NOMO-1 (cell line): ENCODE measurements around the gene DNAJC7.
A peak's percentile ranks its signal among the peaks of the same experiment; 100 is the strongest.
"Not testable (repeated sequence)": the region's sequence is repeated elsewhere in the genome, so short reads cannot be mapped to it uniquely, and the experiment has no call there.

Experiments used
- DNase-seq, 2 experiments: peaks; one replicate each; lab custom pipeline; 2025; ENCODE audit not compliant: unreplicated experiment in 2 of 2; lab: John Stamatoyannopoulos, UW

DNAJC7 gene

DNA sequence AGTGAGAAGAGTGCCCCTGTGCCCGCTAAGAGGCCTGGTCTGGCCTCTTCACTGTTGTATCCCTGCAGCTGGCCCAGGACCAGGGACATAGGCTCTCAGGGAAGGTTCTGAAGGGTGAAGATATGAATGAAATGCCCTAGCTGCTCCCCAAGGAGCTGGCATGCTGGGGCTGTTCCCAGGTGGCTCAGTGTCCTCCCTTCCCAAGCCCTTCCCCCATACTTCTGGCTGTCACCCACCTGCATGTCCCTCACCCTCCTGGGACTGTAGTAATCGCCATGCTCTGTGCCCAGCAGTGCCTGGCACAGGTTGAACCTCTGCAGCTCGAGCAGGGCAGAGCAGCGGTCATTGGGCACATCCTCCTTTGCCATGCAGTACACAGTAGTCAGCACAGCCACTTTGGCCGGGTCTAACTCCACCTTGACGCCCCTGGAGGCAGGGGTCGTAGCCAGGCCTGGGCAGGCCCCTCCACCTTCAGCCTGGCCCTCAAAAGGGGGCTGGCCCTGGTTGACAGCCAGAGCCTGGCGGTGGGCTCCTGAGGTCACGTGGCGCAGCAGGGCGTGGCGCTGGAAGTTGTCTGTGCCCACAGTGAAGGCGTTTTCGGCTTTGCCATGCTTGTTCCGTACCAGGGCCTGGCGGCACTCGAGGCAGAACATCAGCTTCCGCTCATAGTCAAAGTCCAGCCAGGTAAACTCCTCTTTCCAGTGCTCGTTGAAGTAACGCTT, 25.5 kb upstream of the DNAJC7 start:
- no peak for DNase-seq

DNA sequence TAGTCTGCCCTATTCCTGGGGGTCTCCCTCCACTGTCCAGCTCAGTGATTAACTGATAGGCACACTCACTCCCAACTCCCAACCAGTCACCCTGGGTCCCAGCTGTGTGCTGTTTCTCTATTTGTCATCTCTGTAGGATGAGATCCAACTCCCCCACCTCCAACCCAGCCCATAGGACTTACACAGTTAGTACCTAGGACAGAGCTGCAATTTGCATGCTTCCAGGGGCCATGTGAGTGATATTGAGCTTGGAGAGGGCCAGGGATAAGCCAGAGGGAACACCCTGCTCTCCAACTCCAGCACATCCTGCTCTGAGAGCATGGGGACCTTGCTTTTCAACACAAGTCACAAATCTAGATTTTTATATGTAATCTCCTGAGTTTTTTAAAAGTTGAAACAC, 24.4 kb upstream of the DNAJC7 start:
- DNase-seq: no peak

- no peak for DNase-seq
These were observed 23.6 kb upstream of the DNAJC7 start for GRCh38 chr17:42040818-42041217.

- DNase-seq: no peak
These were observed 22.8 kb upstream of the DNAJC7 start for GRCh38 chr17:42039794-42040763.

- DNase-seq: no peak
These were observed 21.2 kb upstream of the DNAJC7 start for GRCh38 chr17:42038221-42038973.

DNA sequence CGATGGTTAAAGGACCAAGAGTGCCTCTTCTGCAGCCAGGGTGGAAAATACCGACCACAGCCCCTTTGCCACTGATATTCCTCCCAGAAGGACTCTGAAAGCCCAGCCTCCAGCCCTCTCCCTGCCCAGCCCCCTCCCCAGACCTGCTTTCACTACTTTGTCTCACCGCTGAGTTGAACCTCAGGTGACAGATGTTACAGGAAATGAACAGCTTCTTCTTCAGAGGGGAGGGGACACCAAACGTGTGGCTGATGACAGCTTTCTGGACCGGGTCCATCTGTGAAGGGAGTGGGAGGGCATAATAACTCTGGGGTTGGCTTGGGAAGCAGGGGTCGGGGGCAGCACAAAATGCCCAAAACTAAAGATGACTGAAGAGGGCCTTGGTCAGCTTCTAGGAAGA, 16.8 kb upstream of the DNAJC7 start:
- no peak for DNase-seq

DNA sequence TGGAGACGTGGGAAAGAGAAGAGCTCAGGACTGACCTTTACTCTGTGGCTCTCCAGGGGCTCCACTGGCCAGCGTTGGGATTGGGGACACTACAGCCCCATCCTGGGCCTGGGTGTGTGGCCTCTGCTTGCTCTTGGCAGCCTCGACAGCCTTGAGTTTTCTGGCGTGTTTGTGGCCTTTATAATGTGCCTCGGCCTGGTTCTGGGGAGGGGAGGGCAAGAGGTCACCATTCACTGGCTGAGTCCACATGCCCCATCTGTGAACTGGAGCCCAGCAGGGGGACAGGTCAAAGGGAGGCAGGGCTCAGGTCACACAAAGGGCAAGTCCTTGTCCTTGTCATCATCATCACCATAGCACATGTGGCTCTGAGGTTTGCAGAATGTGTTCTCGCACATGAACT, 14.3 kb upstream of the DNAJC7 start:
- no peak for DNase-seq

DNA sequence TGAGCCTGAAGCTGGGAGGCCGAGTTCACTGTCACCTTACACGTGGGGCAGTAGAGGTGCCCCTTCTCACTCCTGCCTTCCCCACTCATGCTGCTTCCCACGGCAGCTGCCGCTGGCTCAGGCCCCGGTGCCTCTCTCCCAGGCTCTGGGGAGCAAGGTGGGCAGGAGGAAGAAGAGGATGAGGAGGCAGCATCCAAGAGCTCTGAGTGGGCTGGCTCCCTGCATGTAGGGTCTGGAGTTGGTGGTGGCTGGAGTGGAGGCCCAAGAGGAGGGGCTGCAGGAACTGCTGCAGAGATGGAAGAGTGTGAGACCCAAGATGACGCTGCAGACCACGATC, 11.5 kb upstream of the DNAJC7 start:
- no peak for DNase-seq

DNA sequence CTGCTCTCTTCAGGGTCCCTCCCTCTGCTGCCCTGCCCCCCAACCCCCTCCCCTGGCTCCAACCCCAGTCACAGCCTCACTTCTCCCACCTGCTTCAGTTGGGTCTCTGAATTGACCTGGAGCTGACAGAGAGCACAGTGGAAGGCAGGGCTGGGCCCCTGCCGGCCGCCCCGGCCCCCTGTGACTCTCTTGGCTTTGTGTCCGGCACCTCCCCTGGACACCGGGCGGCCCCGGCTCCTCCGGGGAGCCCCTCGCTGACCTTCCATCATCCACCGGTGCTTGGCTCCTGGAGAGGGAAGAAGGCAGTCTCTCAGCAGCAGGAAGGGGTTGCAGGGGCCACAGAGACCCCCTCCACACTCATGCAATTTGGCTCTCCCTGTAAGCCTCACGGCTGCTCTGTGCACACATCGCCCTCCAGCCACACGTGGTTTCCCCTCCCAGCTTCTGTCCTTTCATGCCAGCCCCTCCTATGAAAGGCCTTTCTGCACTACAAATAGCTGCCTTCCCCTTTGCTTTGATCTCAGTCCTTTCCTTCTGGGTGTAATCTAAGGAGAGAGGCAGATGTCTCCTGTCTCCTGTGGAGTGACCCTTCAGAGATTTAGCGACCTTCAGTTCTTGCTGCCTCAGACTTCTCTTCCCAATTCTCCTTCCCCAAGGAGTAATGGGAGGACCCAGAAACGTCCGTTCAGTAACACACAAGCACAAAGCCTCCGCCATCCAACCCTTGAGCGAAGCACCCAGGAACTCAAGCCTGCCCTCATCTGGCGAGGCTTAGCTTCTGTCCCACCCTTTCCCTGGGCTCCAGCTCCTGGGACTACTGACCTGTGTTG, 10.9 kb upstream of the DNAJC7 start:
- DNase-seq: no peak

GRCh38 chr17:42027590-42027889, 10.3 kb upstream of the DNAJC7 start:
- DNase-seq: no peak

- no peak for DNase-seq
These were observed 9.8 kb upstream of the DNAJC7 start for GRCh38 chr17:42026857-42027589.

DNA sequence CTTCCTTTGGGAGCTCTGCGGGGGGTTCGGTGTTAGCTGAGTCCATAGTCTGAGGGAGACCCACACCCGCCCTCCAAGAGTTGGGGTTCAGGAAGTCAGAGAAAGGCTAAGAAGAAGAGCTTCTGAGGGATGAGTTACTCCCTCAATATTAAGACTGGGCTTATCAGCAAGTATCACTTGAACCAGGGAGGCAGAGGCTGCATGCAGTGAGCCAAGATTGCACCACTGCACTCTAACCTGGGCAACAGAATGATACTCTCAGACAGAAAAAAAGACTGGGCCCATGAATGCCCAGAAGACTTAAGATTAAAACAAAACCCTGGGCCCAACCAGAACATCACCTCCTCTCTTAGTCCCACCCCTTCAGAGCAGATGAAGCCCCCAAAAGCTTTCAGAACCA, 8.7 kb upstream of the DNAJC7 start:
- no peak for DNase-seq

DNA sequence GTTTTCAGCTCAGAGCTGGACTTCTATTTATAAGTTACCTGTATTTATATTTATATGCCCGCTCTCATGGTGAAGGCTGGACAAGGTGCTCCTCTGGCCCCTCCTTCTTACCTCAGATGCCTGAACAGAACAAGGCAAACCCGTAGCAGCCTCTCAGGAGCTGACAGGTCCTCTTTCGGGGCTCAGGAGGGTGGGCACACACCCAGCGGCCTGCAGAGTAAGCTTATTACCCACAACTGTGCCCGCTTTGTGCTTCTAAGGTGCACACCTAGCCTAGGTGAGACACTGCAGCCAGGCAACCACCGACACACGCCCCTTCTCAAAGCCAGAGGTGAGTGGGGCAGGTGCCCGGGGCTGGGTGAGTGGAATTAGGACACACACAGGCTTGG, 7.9 kb upstream of the DNAJC7 start:
- no peak for DNase-seq

DNA sequence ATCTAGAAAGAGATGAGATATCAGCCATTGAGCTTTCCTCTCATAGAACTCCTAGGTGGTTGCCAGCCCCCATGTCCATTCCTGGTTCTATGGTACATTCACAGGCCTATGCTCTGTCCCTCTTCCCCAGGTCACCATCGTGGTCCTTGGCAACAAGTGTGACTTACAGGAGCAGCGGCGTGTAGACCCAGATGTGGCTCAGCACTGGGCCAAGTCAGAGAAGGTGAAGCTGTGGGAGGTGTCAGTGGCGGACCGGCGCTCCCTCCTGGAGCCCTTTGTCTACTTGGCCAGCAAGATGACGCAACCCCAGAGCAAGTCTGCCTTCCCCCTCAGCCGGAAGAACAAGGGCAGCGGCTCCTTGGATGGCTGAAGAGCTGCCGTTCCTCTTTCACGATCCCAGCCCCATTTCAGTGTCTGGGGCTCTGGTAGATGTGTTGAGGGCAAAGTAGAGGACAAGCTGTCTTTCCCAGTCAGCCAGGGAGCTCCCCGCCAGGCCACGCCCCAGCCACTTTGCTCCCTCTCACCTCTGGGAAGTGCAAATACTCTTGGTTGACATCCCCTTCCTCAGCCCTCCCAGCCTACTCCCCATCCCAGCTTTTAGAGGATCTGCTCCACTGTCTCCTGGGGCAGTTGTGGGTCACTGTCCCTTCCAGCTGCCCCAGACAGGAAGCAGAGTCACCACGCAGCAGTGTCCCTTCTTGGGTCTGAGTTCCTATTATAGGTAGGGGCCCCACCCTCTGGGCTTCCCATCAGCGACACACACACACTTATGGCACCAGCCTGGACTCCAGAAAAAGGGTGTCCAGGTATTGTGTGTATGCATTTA, 6.5 kb upstream of the DNAJC7 start:
- DNase-seq: peak; percentile 90 to 91

DNA sequence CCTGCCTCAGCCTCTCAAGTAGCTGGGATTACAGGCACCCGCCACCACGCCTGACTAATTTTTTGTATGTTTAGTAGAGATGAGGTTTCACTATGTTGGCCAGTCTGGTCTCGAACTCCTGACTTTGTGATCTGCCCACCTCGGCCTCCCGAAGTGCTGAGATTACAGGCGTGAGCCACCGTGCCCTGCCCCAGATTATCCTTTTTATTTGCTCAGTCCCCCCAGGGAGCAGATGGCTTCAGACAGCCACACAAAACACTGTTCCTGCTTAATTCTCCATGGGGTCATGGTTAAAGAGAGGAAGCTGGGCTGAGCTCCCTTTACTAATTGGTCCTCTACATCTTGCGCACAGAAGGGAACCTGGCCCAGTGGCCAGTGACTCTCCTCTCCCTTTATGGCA, 3.6 kb upstream of the DNAJC7 start:
- not testable (repeated sequence) for DNase-seq

- peak; percentile 88 to 90 for DNase-seq
These were observed 2.5 kb upstream of the DNAJC7 start, which contains the start of gene NKIRAS2 for GRCh38 chr17:42019509-42020404. TSS of gene NKIRAS2 (plus strand) at chr17:42020090. CDS start at chr17:42021578, 1,488 bp downstream.

DNA sequence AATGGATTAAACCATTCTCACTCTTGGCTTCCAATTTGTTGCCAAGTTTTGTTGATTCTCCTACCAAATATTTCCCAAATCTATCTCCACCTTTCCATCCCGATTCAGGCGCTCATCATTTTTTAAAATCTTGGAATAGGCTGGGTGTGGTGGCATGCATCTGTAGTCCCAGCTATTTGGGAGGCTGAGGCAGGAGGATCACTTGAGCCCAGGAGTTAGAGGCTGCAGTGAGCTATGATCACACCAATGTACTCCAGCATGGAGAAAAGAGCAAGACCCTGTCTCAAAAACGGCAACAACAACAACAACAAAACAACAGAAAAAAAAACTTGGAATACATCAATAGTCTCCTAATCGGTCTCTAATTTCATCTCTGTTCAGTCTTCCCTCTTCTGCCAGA, 1.7 kb upstream of the DNAJC7 start:
- DNase-seq: no peak

DNA sequence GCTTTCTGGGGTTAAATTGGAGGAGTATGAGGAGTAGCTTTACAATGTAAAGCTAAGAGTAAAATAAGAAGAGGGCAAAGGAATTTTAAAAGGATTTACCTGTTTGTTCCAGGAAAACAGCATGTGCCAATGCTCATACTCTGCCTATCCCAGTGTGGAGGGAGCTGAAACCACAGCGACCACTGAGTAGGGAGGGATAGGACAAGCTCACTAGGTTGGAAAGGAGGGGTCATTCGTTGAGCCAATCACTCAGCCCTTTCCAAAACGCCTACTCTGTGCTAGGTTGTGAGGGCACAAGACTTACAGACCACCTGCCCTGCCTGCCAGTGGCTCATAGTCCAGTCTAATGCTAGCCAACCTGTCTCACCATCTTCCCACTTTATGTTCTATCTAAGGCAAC, 1.1 kb upstream of the DNAJC7 start:
- no peak for DNase-seq
